GM19452 (cell line): ENCODE data around the gene TCF23.
"Not testable (repeated sequence)": the region's sequence is repeated elsewhere in the genome, so short reads cannot be mapped to it uniquely, and the experiment has no call there.

ENCODE experiments used
- ATAC-seq: cut with Tn5 transposase; IDR thresholded peaks from one replicate; pipeline ENCODE4 v1.9.1; 2021; ENCODE audit not compliant: unreplicated experiment

TCF23 gene

DNA sequence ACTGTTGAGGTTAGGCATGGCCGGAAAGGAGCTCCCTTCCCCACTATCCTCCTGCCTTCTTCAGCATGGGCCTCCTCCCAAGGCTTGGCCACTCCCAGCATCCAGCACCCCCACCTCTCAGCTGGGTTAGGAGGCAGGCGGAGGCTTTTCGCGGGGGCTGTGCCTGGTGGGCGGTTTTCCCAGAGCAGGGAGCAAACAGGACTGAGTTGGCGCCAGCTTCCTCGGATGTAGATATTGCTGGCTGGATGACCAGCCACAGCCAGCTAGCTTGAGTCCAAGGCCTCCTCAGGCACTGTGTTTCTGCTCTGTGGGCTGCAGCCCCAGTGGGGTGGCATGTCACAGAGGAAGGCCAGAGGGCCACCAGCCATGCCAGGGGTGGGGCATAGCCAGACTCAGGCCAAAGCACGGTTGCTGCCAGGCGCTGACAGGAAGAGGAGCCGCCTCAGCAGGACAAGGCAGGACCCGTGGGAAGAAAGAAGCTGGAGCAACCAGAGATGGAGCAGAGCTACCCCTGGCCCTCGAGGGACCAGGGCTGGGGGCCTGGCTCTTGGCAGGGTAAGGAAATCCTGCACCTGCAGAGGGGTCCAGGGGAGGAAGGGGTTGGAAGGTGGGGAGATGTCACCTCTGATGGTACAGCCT is at the start of gene TCF23:
Gene TCF23 (plus strand): TSS at position 204 of the 639 bp plus-strand sequence. CDS start 130 bp downstream, at position 334.
- ATAC-seq = no peak

DNA sequence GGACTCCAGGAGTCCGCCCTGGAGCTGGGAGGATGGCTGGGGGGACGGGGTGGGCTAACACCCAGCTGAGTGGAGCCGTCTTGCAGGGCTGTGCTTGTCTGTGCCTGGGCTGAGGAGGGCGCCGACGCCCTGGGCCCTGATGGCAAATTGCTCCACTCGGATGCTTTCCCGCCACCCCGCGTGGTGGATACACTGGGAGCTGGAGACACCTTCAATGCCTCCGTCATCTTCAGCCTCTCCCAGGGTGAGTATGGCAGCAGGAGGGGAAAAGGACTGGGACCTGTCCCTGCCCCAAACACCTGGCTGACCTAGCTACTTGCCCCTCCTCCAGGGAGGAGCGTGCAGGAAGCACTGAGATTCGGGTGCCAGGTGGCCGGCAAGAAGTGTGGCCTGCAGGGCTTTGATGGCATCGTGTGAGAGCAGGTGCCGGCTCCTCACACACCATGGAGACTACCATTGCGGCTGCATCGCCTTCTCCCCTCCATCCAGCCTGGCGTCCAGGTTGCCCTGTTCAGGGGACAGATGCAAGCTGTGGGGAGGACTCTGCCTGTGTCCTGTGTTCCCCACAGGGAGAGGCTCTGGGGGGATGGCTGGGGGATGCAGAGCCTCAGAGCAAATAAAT is 49.4 kb upstream of the TCF23 start:
- no peak for ATAC-seq

DNA sequence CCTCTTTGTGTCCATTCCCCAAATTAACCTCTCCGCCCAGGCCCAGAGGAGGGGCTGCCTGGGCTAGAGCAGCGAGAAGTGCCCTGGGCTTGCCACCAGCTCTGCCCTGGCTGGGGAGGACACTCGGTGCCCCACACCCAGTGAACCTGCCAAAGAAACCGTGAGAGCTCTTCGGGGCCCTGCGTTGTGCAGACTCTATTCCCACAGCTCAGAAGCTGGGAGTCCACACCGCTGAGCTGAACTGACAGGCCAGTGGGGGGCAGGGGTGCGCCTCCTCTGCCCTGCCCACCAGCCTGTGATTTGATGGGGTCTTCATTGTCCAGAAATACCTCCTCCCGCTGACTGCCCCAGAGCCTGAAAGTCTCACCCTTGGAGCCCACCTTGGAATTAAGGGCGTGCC is 48.8 kb upstream of the TCF23 start:
- no peak for ATAC-seq

DNA sequence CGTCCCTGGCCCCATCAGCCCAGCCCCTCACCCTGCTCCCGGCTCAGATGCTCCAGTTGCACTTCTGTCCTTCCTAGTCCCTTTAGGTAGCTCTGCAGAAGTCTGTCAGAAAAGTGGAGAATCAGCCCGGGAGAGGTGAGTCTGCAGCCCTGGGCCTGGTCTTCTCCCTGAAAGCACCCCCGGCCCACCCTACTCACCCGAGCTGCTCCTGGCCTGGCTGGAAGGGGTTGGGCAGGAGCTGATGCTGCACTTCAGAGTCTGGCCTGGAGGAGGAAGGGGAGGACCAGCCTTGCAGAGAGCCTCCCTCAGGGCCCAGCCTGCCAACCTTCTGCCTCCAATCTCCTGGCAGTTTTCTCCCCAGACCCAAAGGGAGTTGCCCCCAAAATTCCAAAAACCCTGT is 46.5 kb upstream of the TCF23 start:
- ATAC-seq = no peak

DNA sequence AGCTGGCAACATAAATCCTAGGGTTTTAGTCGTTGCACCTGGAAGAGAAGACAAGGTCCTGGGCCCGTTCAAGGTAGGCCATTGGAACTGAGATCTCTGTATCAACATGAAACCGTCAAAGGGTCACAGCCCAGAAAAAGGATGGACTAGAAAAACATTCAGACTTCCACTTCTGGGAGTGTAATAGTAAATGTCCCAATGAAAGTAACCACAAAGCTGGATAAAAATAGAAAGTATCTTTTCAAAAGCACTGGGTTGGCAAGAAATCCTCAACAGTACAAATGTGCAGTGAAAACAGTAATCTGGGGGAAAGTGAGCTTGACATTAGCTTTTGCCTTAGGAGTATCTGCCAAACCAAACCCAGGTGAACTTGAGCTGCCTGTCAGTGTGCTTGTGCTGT is 42.8 kb upstream of the TCF23 start:
- no peak for ATAC-seq

DNA sequence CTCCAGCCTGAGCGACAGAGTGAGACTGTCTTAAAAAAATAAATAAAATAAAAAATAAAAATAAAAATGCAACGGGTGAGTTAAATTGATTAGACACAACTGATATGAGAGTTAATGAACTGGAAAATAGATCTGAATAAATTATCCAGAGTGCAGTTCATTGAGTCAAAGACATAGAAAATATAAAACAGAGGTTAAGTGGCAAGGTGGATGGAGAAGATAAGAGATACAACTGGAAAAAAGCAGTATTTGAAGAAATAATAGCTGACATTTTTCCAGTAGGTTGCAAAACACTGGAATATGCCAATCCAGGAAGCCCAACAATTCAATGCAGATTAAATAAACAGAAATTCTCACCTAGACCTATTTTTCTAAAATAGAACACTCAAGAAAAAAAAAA is 40.6 kb upstream of the TCF23 start:
- ATAC-seq = no peak

DNA sequence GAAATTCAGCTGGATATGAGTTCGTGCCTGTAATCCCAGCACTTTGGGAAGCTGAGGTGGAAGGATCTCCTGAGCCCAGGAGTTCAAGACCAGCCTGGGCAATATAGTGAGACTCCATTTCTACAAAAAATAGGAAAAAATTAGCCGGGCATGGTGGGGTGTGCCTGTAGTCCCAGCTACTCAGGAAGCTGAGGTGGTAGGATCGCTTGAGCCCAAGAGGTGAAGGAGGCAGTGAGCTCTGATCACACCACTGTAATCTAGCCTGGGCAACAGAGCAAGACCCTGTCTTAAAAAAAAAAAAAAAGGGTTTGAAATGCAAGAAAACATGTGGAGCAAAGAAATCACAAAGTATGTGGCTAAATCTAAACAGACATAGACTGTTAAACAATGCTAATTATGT is 39.7 kb upstream of the TCF23 start:
- ATAC-seq = no peak

DNA sequence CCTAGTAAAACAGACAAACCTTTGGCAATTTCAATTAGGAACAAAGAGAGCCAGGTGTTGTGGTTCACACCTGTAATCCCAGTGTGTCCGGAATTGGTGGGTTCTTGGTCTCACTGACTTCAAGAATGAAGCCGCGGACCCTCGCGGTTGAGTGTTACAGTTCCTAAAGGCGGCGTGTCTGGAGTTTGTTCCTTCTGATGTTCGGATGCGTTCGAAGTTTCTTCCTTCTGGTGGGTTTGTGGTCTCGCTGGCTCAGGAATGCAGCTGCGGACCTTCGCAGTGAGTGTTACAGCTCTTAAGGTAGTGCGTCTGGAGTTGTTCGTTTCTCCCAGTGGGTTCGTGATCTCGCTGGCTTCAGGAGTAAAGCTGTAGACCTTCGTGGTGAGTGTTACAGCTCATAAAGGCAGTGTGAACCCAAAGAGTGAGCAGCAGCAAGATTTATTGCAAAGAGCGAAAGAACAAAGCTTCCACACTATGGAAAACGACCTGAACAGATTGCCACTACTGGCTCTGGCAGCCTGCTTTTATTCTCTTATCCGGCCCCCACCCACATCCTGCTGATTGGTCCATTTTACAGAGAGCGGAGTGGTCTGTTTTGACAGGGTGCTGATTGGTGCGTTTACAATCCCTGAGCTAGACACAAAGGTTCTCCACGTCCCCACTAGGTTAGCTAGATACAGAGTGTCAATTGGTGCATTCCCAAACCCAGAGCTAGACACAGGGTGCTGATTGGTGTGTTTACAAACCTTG is 38.0 kb upstream of the TCF23 start:
- ATAC-seq = not testable (repeated sequence)

DNA sequence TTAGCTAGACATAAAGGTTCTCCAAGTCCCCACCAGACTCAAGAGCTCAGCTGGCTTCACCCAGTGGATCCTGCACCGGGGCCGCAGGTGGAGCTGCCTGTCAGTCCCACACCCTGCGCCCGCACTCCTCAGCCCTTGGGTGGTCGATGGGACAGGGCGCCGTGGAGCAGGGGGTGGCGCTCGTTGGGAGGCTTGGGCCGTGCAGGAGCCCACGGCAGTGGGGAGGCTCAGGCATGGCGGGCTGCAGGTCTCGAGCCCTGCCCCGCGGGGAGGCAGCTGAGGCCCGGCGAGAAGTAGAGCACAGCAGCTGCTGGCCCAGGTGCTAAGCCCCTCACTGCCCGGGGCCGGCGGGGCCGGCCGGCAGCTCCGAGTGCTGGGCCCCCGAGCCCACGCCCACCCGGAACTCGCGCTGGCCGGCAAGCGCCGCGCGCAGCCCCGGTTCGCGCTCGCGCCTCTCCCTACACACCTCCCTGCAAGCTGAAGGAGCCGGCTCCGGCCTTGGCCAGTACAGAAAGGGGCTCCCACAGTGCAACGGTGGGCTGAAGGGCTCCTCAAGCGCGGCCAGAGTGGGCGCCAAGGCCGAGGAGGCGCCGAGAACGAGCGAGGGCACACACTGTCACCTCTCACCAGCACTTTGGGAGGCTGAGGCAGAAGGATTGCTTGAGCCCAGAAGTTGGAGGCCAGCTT is 37.3 kb upstream of the TCF23 start:
- ATAC-seq = not testable (repeated sequence)

DNA sequence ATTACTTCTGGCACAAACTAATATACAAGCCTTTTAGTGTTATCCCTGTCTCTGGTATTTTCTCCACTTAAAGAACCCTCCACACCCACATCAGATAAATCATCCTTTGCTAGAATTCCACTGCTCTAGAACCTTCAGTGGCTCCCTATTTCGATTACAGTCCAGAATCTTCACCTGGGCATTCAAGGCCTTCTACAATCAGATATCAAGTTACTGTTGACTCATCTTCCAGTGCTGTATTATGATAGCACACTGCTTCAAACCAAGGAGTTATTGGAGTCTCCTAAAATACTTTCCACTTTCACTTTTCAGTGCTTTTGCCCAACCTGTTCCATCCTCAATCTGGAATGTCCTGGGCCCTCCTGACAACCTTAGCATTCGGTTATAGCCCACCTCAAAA is 33.3 kb upstream of the TCF23 start:
- ATAC-seq = no peak

DNA sequence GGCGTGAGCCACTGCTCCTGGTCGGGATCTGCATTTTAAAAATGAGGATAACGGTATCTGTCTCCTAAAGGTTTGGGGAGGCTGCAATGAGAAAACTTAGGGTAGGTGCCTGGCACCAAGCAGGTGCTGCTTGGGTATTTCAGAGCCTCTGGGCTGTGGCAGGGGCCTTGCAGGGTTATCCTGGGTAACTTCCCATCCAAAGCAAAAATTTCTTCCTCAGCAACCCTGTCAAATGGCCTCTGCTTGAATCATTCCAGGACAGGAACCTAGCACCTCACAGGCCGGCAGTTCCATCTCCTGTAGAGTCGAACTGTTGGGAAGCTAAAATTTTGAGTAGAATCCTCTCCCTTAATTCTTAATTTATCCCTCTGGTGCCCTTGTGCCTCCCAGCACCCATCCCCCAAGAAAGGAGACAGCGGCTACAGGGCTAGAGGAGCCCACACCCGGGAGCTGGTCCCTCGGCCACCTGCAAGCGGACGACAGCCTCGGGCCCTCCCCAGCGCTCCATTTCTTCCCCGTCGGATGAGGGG is 30.7 kb upstream of the TCF23 start:
- ATAC-seq = no peak

DNA sequence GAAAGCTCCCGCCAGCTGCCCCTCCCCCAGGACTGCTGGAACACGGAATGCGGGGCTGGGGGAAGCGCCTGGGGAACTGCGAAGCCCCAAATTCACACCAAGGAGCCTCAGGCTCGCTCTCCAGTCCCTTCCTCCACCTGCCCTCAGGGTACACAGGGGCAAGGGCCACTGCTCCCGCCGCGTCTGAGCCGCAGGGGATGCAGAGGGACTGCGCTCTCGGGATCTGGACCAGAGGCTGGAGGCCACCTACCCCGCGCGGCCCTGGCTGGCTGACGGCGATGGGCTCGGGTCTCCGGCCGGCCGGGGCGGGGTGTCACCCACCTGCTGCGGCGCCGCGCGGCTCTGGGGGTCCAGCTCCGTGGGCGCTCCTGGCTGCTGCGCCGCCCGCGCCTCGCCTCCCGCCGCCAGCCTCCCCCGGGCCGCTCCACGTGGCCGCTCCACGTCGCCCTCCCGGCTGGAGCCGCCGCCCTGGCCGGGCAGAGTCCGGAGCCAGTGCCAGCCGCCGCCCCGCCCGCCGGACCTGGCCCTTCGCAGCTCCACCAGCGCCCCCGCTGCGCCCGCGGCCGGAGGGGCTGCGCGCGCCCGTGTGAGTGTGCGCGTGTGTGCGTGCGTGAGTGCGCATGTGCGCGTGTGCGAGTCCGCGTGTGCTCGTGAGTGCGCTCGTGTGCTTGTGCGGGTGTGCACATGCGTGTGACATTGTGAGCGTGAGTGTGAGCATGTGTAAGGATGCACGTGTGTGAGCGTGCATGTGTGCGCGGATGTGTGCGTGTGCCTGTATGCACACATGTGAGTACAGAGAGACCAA is 30.1 kb upstream of the TCF23 start, which contains the start of gene CGREF1:
Gene CGREF1 (minus strand): TSS at position 604 of the 805 bp plus-strand sequence. CDS start 14,762 bp downstream, outside the sequence.
- ATAC-seq = no peak

DNA sequence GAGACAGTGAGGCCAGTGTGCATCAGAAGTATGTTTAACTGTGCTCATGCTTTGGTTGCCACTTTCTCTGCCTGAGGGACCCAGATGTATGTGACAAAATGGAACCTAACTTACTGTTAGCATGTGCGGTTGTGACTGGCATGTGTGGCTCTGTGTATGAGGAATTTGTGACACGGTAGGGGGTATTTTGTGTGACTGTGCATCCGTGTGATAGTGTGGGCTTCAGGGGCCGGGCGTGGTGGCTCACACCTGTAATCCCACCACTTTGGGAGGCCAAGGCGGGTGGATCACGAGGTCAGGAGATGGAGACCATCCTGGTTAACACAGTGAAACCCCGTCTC is 29.5 kb upstream of the TCF23 start:
- ATAC-seq = not testable (repeated sequence)

DNA sequence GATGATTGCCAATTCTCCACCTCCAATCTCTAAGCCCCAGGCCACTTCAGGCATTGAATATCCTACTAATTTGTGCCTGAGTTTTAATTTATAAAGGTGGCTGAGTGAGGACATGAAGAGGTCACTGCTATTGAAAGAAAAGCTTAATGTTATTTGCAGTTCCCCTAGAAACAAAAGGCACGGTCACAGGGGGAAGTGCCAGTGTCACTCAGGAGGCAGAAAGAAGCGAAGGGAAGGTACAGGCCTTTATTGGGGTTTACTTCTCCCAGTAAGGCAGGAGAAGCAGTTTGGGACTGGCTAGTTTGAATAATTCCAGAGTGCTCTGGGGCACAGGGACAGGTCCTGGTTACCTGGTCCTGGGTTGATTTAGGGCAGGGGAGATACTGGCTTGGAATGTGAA is 26.9 kb upstream of the TCF23 start:
- ATAC-seq = no peak

DNA sequence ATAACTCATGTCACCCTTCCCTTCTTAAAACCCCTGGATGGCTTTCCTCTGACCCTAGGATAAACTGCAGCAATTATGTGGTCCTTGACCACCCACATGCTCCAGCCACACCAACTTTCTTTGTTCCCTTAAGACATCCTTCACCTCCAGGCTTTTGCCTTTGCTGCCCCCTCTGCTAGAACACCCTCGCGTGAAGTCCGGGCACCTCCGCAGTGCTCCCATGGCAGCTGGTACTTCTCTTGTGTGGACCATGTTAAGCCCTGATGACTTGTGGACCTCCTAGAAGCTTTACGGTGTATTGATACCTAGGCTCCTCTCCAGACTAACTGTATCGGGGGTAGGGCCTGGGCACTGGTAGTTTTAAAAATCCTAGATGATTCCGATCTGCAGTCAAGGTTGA is 26.0 kb upstream of the TCF23 start:
- ATAC-seq = no peak

DNA sequence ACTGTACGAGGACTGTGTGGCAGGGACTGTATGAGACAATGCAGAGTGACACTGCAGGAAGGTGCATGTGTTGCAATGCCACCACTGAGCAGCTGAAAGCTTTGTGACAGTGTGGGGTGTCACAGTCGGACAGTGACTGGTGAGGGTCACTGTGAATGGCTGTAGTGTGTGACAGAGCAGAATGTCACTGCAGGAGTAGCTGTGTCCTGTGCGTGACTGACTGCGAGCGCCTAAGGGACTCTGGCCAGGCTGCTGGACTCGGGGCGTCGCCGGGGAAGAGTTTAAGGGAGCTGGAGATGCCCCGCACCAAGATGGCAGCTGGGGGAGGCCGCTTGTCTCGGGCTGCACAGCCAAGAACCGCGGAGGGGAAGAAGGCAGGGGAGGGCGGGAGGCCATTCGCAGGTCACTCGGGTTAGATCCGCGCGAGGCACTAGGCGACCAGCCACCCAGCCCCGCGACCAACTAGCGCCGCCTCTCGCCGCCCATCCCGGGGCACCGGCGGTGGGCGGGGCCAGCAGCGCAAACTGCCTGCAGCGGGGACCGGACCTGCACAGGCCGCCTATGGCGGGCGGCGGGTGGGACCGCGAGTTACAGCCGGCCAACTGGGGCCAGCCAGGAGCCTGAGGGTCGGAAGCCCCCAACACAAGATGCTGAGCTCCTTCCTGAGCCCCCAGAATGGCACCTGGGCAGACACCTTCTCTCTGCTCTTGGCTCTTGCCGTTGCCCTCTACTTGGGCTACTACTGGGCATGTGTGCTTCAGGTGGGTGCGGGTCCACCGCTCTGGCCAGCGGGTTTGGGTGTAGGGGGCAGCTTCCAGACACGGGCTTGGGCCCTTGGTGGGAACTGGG is 25.3 kb upstream of the TCF23 start, which contains the start of gene ABHD1:
Gene ABHD1 (plus strand): TSS at position 514 of the 849 bp plus-strand sequence. CDS start 134 bp downstream, at position 648.
- no peak for ATAC-seq

DNA sequence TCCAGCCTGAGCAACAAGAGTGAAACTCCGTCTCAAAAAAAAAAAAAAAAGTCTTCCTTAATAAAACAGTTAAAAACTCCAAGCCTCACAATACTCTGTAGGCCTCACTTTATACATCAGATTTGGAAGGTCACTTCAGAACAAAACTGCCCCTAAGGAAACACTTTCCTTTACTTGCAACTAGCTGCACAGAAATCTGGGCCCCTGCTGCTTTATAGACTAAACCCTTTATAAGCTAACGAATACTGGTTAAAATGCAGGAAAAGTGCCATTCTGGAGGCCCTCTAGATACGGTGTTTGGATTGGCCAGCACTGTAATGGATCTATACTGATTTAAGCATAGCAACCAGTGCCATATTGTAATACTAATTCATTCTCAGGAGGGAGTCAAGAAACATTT is 23.7 kb upstream of the TCF23 start:
- no peak for ATAC-seq

DNA sequence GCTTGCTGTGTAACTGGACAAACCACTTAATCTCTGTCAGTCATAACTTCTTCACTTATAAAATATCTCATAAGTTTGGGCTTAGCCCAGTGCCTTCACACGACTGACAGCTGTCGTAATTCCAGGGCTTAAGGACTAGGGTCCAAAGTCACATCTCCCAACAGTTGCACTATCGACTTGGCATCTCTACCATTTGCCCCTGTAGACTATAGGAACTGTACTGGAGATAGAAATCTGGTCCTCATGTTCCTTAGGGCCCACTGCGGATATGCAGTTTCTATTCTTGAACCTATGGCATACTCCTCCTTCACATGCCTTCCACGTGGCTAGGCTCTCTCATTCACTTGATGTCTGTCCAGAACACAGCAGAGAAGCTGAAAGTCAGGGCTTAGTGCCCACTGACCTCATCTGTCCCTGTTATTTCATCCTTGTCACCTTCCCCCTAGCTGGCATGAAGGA is 22.5 kb upstream of the TCF23 start:
- ATAC-seq = no peak

DNA sequence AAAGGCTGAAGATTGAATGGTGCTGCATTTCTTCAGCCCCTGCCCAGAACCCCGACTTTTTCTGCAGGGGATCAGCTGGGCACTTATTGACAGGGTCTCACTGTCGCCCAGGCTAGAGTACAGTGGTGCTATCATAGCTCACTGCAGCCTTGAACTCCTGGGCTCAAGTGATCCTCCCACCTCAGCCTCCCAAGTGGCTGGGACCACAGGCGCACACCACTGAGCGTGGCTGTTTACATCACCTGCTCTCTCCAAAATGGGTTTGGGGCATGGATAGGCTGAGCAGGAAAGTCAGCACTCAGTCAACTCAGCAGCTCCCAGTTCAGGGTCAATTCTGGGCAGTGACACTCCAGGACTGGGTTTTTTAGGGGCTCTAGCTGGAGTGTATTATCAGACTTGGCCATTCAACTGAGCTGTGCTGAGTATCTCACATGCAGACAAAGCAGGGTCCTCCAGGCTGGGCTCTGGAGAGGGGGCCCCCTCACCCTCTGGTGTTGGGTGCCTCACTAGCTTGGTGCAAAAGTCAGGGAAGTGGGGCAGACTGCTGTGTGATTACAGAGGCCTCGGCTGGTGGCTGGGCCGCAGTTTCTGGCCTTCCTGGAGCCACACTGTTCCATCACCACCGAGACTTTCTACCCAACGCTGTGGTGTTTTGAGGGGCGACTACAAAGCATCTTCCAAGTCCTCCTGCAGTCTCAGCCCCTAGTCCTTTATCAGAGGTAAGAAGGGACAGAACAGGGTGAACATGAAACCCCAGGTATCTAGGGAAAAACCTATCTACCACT is 20.7 kb upstream of the TCF23 start:
- ATAC-seq = no peak
